ENCODE results near the gene ENPP6. TPM values are rescaled to one million over a fixed set of nuclear protein-coding genes. Genes with fewer than 3 reads are reported as not detected.

Gene ENPP6
- total RNA-seq, 2 experiments from 2014 or later, result 3.0 to 3.6 TPM

DNA sequence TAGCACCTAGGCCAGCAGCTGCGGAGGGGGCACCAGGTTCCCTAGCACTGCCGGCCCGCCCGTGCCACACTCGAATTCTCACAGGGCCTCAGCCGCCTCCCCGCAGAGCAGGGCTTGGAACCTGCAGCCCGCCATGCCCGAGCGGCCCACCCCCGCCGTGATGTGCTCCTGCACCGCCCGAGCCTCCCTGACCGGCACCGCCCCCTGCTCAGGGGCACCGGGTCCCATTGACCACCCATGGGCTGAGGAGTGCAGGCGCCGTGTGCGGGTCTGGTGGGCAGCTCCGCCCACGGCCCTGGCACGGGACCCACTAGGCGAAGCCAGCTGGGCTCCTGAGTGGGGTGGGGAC, 35.4 kb upstream of the ENPP6 start:
- Mint-ChIP-seq H3K9me3 (no peaks in the 10 kb centered on the region), H3K36me3 (ENCODE audit: low read depth) (no peaks in the 10 kb centered on the region), H3K4me1 (peaks cover 19% of the 10 kb centered on the region), H3K4me3 (no peak overlapping the region), H3K27me3 (peaks cover 4% of the 10 kb centered on the region), H3K27ac (no peak overlapping the region)
- CTCF ChIA-PET, result interaction anchor here (0.8 to 4.3 kb wide), 6 partner anchors 12 to 413 kb away, joined by 3 to 49 read pairs (median 4); partner anchors contain the start of genes CASP3 and PRIMPOL
- POLR2A ChIA-PET, result interaction anchor here (0.9 to 2.9 kb wide), 2 partner anchors 10 to 22 kb away, joined by 3 to 12 read pairs; no protein-coding TSS in a partner anchor
- DNase-seq, result no peak

DNA sequence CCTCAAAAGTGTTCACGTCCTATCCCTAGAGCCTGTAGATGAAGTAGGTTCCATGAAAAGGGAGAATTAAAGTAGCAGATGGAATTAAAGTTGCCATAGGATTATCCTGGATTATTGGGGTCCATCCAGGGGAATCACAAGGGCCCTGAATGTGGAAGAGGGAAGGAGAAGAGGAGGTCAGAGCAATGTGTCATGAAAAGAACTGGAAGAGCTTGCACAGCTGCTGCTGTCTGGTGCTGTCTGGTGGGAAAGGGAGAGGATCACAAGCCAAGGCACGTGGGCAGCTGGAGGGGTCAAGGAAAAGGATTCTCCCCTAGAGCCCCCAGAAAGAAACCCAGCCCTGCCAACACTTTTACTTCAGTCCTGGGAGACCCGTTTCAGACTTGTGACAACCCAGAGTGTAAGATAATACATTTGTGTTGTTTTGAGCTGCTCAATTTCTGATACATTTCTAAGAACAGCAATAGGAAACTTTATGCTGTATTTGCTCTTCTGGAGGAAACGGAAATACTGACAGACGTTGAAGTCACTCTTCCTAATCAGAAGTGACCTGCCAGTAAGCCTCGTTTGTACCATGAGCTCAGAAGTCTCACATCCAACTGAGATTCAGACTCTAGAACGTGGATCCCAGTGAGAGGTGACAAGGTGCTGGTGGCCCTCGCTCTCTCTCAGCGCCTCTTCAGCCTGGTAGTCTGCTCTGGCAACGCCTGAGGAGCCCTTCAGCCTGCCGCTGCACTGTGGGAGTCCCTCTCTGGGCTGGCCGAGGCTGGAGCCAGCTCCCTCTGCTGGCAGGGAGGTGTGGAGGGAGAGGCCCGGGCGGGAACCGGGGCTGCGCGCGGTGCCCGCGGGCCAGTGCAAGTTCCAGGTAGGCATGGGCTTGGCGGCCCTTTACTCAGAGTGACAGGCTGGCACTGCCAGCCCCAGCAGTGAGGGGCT, 34.7 kb upstream of the ENPP6 start:
- CTCF ChIA-PET, result interaction anchor here (0.8 to 4.3 kb wide), 15 partner anchors 8 to 412 kb away, joined by 3 to 49 read pairs (median 4); partner anchors contain the start of genes CASP3 and PRIMPOL
- Mint-ChIP-seq H3K27me3 (peaks cover 7% of the 10 kb centered on the region), H3K4me3 (no peak overlapping the region), H3K36me3 (ENCODE audit: low read depth) (no peaks in the 10 kb centered on the region), H3K9me3 (no peaks in the 10 kb centered on the region), H3K4me1 (peaks cover 19% of the 10 kb centered on the region), H3K27ac (peak overlapping the region; percentile 64)
- POLR2A ChIA-PET, result interaction anchor here (0.9 to 2.9 kb wide), 3 partner anchors 11 to 21 kb away, joined by 3 to 12 read pairs (median 3); no protein-coding TSS in a partner anchor
- no peak for DNase-seq

DNA sequence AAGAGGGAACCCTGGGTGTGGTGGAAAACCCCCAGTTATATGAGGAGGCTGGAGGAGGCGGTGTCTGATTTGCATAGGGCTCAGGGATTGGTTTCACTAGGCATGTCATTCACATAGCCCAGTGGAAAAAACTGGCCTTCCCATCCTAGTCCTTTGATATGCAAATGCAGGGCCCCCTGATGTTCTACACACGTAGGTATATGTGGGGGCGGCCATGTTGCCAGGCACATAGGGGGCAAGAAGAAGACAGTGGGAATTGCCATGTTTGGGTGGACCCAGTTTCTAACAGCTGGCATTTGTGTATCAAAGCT, 34.0 kb upstream of the ENPP6 start:
- Mint-ChIP-seq H3K27me3 (peaks cover 7% of the 10 kb centered on the region), H3K9me3 (no peaks in the 10 kb centered on the region), H3K4me1 (peaks cover 19% of the 10 kb centered on the region), H3K27ac (no peak overlapping the region), H3K4me3 (no peak overlapping the region), H3K36me3 (ENCODE audit: low read depth) (no peaks in the 10 kb centered on the region)
- ChIA-PET POLR2A (interaction anchor here (0.9 to 2.9 kb wide), 3 partner anchors 12 to 18 kb away, joined by 3 to 12 read pairs (median 3); no protein-coding TSS in a partner anchor), CTCF (interaction anchor here (0.9 to 4.3 kb wide), 16 partner anchors 9 to 411 kb away, joined by 3 to 49 read pairs (median 4); no protein-coding TSS in a partner anchor)
- no peak for DNase-seq

DNA sequence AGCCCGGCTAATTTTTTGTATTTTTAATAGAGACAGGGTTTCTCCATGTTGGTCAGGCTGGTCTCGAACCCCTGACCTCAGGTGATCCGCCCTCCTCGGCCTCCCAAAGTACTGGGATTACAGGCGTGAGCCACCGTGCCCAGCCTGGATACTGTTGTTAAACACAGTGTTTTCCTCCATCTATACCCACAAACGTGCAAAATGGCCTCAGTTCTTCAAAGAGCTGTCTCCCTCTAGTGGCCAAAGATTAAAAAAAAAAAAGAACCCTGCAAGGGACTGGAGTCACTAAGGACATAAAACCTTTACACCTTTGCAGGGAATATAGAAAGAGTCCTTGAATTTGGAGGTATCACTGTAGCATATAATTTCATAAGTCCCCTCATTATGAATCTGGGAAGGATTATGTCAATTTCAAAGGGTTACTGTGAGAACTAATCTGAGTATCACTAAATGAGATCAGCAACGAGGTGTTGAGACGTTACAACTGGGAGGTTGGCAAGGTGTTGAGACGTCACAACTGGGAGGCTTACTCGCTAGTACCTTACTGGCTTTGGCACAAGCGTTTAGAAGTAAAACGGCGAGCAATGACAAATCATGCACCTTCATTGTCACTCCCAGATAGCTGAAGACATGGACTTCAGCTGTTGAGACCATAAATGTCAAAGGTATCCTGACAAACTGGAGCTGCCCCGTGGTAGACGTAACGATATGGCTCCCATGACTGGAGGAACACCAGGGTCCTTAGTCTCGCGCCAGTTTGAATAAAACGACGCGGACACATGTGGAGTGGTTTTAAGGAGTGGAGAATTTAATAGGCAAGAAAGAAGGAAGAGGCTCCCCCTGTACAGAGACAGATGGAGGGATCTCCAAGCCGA, 33.4 kb upstream of the ENPP6 start:
- POLR2A ChIA-PET, result interaction anchor here (0.9 to 2.9 kb wide), 2 partner anchors 12 to 14 kb away, joined by 3 to 12 read pairs; no protein-coding TSS in a partner anchor
- no peak for DNase-seq
- Mint-ChIP-seq H3K4me3 (no peak overlapping the region), H3K4me1 (peaks cover 19% of the 10 kb centered on the region), H3K27ac (peak overlapping the region; percentile 33), H3K9me3 (no peaks in the 10 kb centered on the region), H3K36me3 (ENCODE audit: low read depth) (no peaks in the 10 kb centered on the region), H3K27me3 (peaks cover 7% of the 10 kb centered on the region)
- CTCF ChIA-PET, result interaction anchor here (0.9 to 4.3 kb wide), 14 partner anchors 8 to 410 kb away, joined by 3 to 49 read pairs (median 5); no protein-coding TSS in a partner anchor

DNA sequence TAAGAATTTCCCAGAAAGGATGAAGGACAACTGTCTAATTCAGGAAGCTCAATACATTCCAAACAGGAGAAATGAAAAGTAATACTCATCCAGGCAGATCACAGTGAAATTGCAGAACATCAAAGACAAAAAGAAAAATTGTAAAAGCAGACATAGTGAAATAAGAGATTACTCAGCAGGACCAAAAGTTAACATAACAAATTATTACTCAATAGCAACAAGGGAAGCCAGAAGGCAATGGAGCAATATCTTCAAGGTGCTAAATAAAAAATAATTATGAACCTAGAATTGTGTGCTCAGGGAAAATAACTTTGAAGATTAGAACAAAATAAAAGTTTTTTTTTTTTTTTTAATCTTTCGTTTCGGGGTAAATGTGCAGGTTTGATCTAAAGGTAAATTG, 30.5 kb upstream of the ENPP6 start:
- POLR2A ChIA-PET, result interaction anchor here (0.9 kb wide), 1 partner anchor 11 kb away, joined by 3 read pairs; no protein-coding TSS in a partner anchor
- Mint-ChIP-seq H3K9me3 (no peaks in the 10 kb centered on the region), H3K36me3 (ENCODE audit: low read depth) (no peaks in the 10 kb centered on the region), H3K4me1 (peaks cover 17% of the 10 kb centered on the region), H3K4me3 (no peak overlapping the region), H3K27ac (no peak overlapping the region), H3K27me3 (peaks cover 7% of the 10 kb centered on the region)
- DNase-seq, result no peak
- CTCF ChIA-PET, result interaction anchor here (0.7 to 1.8 kb wide), 2 partner anchors 16 to 19 kb away, joined by 3 to 7 read pairs; no protein-coding TSS in a partner anchor

DNA sequence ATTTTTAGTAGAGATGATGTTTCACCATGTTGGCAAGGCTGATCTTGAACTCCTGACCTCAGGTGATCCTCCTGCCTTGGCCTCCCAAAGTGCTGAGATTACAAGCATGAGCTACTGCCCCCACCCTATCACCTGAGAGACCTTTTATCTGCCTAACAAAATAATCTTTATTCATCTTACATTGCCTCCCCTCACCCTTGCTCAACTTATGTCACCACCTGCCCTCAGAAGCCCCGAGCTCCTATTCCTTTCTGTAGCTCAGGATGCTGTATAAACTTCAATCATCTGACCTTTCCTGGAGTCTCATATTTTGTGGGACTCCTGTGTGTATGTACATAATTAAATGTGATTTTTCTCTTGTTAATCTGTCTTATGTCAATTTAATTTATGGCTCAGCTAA, 29.7 kb upstream of the ENPP6 start:
- POLR2A ChIA-PET, result interaction anchor here (0.9 kb wide), 1 partner anchor 10 kb away, joined by 3 read pairs; no protein-coding TSS in a partner anchor
- H3K27me3 Mint-ChIP-seq, result peaks cover 7% of the 10 kb centered on the region
- H3K36me3 Mint-ChIP-seq (ENCODE audit: low read depth), result no peaks in the 10 kb centered on the region
- peaks cover 16% of the 10 kb centered on the region for H3K4me1 Mint-ChIP-seq
- H3K4me3 Mint-ChIP-seq, result no peak overlapping the region
- no peak for DNase-seq
- no peaks in the 10 kb centered on the region for H3K9me3 Mint-ChIP-seq
- CTCF ChIA-PET, result interaction anchor here (1.3 to 1.8 kb wide), 2 partner anchors 17 to 79 kb away, joined by 5 to 7 read pairs; no protein-coding TSS in a partner anchor
- no peak overlapping the region for H3K27ac Mint-ChIP-seq

DNA sequence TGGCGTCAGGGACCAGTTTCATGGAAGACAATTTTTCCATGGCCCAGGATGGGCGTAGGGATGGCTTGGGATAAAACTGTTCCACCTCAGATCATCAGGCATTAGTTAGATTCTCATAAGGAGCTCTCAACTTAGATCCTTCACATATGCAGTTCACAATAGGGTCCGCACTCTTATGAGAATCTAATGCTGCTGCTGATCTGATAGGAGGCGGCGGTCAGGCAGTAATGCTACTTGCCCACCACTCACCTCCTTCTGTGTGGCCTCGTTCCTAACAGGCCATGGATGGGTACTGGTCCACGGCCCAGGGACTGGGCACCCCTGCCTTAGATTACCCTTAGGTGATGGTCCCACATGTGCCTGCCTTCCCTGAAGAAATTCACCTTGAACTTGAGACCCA, 28.8 kb upstream of the ENPP6 start:
- POLR2A ChIA-PET, result no interaction called here
- Mint-ChIP-seq H3K27me3 (peaks cover 7% of the 10 kb centered on the region), H3K4me1 (peaks cover 10% of the 10 kb centered on the region), H3K36me3 (ENCODE audit: low read depth) (no peaks in the 10 kb centered on the region), H3K27ac (no peak overlapping the region), H3K9me3 (no peaks in the 10 kb centered on the region), H3K4me3 (no peak overlapping the region)
- DNase-seq, result no peak
- CTCF ChIA-PET, result interaction anchor here (1.3 kb wide), 1 partner anchor 78 kb away, joined by 5 read pairs; no protein-coding TSS in a partner anchor

DNA sequence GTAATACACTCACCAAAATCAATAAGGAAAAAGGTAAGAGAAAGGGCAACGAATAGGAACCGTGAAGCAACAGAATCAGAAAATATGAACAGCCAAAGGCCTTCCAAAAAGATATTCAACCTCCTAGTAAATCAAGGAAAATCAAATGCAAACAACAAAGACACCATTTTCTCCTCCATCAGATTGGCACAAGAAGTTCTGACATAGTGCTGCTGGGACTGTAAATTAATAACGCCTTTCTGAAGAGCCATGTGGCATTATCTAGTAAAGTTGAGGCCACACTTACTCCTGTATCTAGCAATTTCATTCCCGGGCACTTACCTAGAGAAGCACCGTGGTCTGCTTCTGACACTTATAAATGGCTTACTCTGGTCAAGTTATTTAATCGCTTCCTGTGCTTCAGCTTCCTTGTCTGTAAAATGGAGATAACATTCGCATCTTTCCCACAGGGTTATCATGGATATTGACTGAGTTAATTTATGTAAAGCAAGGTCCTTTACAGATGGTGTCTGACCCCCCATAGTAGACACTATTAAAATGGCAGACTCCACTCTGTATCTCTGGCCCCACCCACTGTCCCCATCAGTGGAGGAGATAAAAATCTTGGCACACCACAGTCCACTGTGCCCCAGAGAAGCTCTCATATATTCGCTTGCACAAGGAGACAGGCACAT, 20.5 kb upstream of the ENPP6 start:
- H3K27ac Mint-ChIP-seq, result peak overlapping the region; percentile 91
- H3K9me3 Mint-ChIP-seq, result peaks cover 3% of the 10 kb centered on the region
- no peaks in the 10 kb centered on the region for H3K27me3 Mint-ChIP-seq
- POLR2A ChIA-PET, result interaction anchor here (1.2 to 2.5 kb wide), 4 partner anchors 9 to 237 kb away, joined by 4 to 12 read pairs (median 6); partner anchors contain the start of gene IRF2
- CTCF ChIA-PET, result interaction anchor here (0.9 to 1.7 kb wide), 6 partner anchors 11 to 268 kb away, joined by 3 to 15 read pairs (median 5); no protein-coding TSS in a partner anchor
- H3K36me3 Mint-ChIP-seq (ENCODE audit: low read depth), result peaks cover 3% of the 10 kb centered on the region
- DNase-seq, result no peak
- peaks cover 40% of the 10 kb centered on the region for H3K4me1 Mint-ChIP-seq
- H3K4me3 Mint-ChIP-seq, result no peak overlapping the region

DNA sequence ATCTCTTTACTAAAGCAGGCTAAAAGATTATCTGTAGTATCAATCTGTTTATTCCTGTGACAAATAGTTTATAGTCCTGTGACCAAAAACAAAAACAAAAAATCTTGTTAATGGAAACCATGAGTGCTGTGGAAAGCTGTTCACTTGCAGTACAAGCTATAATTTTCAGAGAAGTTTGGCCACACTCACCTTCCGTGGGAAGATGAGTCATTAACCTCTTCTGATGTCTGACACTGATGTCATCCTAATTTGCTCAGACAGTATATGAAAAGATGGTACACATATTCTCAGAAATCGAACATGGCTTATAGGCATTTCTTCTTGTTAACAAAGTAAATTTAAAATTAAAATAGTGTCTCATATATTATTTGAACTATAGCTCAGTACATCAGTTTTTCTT, 19.9 kb upstream of the ENPP6 start:
- H3K9me3 Mint-ChIP-seq, result peaks cover 3% of the 10 kb centered on the region
- peak overlapping the region; percentile 91 for H3K27ac Mint-ChIP-seq
- peaks cover 3% of the 10 kb centered on the region for H3K36me3 Mint-ChIP-seq (ENCODE audit: low read depth)
- peak overlapping the region; percentile 11 for H3K4me3 Mint-ChIP-seq
- H3K4me1 Mint-ChIP-seq, result peaks cover 42% of the 10 kb centered on the region
- peak; percentile 72 for DNase-seq
- POLR2A ChIA-PET, result interaction anchor here (0.7 to 2.5 kb wide), 6 partner anchors 8 to 237 kb away, joined by 3 to 12 read pairs (median 5); partner anchors contain the start of gene IRF2
- CTCF ChIA-PET, result interaction anchor here (0.6 to 1.7 kb wide), 7 partner anchors 12 to 475 kb away, joined by 3 to 15 read pairs (median 3); no protein-coding TSS in a partner anchor
- no peaks in the 10 kb centered on the region for H3K27me3 Mint-ChIP-seq

DNA sequence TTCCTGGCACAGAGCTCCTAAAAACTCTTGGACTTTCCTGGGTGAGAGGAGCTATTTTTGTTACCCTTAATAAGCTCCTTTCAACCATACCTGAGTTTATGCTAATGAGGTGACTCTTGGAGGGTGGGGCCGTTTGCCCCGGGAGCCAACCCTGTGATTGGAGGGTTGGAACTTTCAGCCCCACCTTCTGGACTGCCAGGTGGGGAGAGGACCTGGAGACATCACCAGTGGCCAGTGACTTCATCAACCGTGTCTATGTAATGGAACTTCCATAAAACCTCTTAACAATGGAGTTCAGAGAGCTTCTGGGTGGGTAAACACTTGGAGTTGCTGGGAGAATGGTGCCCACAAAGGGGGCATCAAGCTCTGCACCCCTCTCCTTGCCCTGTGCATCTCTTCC, 17.9 kb upstream of the ENPP6 start:
- H3K4me1 Mint-ChIP-seq, result peaks cover 58% of the 10 kb centered on the region
- peaks cover 3% of the 10 kb centered on the region for H3K36me3 Mint-ChIP-seq (ENCODE audit: low read depth)
- no peak for DNase-seq
- ChIA-PET POLR2A (interaction anchor here (1.6 kb wide), 1 partner anchor 498 kb away, joined by 4 read pairs; the partner anchor contains the start of gene CENPU), CTCF (interaction anchor here (0.9 to 1.0 kb wide), 2 partner anchors 15 to 16 kb away, joined by 3 to 4 read pairs; no protein-coding TSS in a partner anchor)
- H3K27me3 Mint-ChIP-seq, result no peaks in the 10 kb centered on the region
- no peak overlapping the region for H3K4me3 Mint-ChIP-seq
- no peak overlapping the region for H3K27ac Mint-ChIP-seq
- peaks cover 3% of the 10 kb centered on the region for H3K9me3 Mint-ChIP-seq

DNA sequence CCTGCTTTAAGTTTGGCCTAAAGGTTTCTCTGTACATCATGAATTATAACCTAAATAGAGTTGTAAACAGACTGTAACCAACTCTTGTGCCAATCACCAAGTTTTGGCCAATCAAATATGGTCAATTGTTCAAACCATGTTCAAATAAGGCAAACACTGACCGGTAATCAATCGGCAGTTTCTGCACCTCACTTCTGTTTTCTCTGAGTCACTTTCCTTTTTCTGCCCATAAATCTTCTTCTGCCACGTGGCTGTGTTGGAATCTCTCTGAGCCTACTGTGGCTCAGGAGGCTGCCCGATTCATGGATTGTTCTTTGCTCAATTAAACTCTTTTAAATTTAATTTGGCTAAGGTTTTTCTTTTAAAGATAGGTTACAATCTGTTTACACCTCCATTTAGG, 16.5 kb upstream of the ENPP6 start:
- peaks cover 72% of the 10 kb centered on the region for H3K4me1 Mint-ChIP-seq
- CTCF ChIA-PET, result no interaction called here

More for the DNA sequence above, 16.5 kb upstream of the ENPP6 start:
- DNase-seq, result no peak
- Mint-ChIP-seq H3K27ac (no peak overlapping the region), H3K27me3 (no peaks in the 10 kb centered on the region), H3K36me3 (ENCODE audit: low read depth) (peaks cover 3% of the 10 kb centered on the region), H3K4me3 (no peak overlapping the region), H3K9me3 (peaks cover 3% of the 10 kb centered on the region)
- POLR2A ChIA-PET, result interaction anchor here (0.6 kb wide), 1 partner anchor 586 kb away, joined by 4 read pairs; no protein-coding TSS in a partner anchor

All from activated CD4-positive, alpha-beta memory T cell treated with anti-CD3 and anti-CD28 coated beads, Interleukin-2, amount 10 ng/mL, durations not matched to agents 7 days and 5 days (primary cell).